Hepatocyte (in vitro differentiated cells): ENCODE measurements around the gene ADNP2.

ENCODE experiments used
- EZH2 ChIP-seq: fragments of 200-600 bp; sonication (generic); IDR thresholded peaks from 2 replicates; pipeline ENCODE4 v1.6.1; 2016; ENCODE audit warnings: antibody characterized with exemption, mild to moderate bottlenecking, borderline replicate concordance
- EZH2phosphoT487 ChIP-seq: fragments of 200-600 bp; sonication (generic); IDR thresholded peaks from one replicate; pipeline ENCODE4 v1.6.1; 2018; ENCODE audit warnings: antibody characterized with exemption, mild to moderate bottlenecking, low read depth, moderate library complexity; ENCODE audit not compliant: unreplicated experiment, severe bottlenecking
- TF ChIP-seq, protein P1 (sequence below): fragments of 200-600 bp; sonication (generic); IDR thresholded peaks from 2 replicates; pipeline ENCODE4 v1.5.1; 2016; ENCODE audit warnings: antibody characterized with exemption, mild to moderate bottlenecking; ENCODE audit not compliant: poor library complexity

DNA sequence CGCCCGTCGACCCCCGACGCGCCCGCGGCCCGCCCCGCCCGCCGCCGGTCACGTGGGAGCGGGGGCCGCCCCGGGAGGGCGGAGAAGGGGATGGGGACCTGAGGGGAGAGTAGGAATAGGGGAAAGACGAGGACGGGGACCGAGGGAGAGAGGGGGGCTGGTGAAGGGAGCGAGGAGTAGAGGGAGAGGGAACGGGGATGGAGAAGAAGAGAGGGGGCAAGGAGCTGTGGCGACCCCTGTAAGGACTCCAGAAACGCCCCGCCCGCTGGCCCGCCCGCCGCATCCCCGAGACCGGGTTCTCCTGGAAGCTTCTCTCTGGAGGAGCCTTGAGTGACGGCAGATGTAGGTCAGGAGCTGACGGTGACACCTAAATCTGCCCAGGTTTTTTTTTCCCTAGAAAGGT, 615 bp downstream of the ADNP2 start:
- TF ChIP-seq, protein P1, sequence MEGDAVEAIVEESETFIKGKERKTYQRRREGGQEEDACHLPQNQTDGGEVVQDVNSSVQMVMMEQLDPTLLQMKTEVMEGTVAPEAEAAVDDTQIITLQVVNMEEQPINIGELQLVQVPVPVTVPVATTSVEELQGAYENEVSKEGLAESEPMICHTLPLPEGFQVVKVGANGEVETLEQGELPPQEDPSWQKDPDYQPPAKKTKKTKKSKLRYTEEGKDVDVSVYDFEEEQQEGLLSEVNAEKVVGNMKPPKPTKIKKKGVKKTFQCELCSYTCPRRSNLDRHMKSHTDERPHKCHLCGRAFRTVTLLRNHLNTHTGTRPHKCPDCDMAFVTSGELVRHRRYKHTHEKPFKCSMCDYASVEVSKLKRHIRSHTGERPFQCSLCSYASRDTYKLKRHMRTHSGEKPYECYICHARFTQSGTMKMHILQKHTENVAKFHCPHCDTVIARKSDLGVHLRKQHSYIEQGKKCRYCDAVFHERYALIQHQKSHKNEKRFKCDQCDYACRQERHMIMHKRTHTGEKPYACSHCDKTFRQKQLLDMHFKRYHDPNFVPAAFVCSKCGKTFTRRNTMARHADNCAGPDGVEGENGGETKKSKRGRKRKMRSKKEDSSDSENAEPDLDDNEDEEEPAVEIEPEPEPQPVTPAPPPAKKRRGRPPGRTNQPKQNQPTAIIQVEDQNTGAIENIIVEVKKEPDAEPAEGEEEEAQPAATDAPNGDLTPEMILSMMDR: no peak
- TF ChIP-seq EZH2: no peak
- no peak for TF ChIP-seq EZH2phosphoT487
